Activated CD8-positive, alpha-beta T cell treated with anti-CD3 and anti-CD28 coated beads, Interleukin-2, amount 10 ng/mL, durations not matched to agents 7 days and 5 days (primary cell): Measurements from ENCODE around the gene GOLGA5. TPM values are rescaled to one million over a fixed set of nuclear protein-coding genes. Genes with fewer than 3 reads are reported as not detected.

ENCODE experiments used
- ATAC-seq: fragments of 150-1000 bp; cut with Tn5 transposase; one replicate; pipeline ENCODE4 v1.10.0; 2021; ENCODE audit warnings: moderate library complexity
- CTCF ChIA-PET: fragments of 350-600 bp; sonication (Branson Sonifier 250); formaldehyde crosslinking; loops from one replicate; lab custom pipeline; 2021; ENCODE audit warnings: antibody characterized with exemption; lab: Charles Lee
- POLR2A ChIA-PET: fragments of 350-600 bp; sonication (Branson Sonifier 250); formaldehyde crosslinking; loops from one replicate; lab custom pipeline; 2021; ENCODE audit warnings: antibody characterized with exemption; lab: Charles Lee
- DNase-seq: peaks from one replicate; pipeline ENCODE4 v3.0.0-alpha.2; 2020
- H3K27ac Mint-ChIP-seq: one replicate; pipeline ENCODE4 v1.8.0; 2021; ENCODE audit warnings: mild to moderate bottlenecking, mixed read lengths
- H3K27me3 Mint-ChIP-seq: one replicate; pipeline ENCODE4 v1.8.0; 2021; ENCODE audit warnings: low read depth, mixed read lengths
- H3K36me3 Mint-ChIP-seq: one replicate; pipeline ENCODE4 v1.8.0; 2021; ENCODE audit warnings: low read depth, mixed read lengths
- H3K4me1 Mint-ChIP-seq: one replicate; pipeline ENCODE4 v1.8.0; 2021; ENCODE audit warnings: low read depth, mixed read lengths
- H3K4me3 Mint-ChIP-seq: one replicate; pipeline ENCODE4 v1.8.0; 2021; ENCODE audit warnings: mild to moderate bottlenecking, mixed read lengths
- H3K9me3 Mint-ChIP-seq: one replicate; pipeline ENCODE4 v1.8.0; 2022; ENCODE audit warnings: mixed read lengths; ENCODE audit not compliant: insufficient read depth
- total RNA-seq, 2 experiments: library from RNA; stranded (reverse); gene quantifications; one replicate each; pipeline ENCODE4 v1.2.3, GENCODE V29; 2021

The GOLGA5 gene
- total RNA-seq, 2 experiments from 2014 or later, result 15.8 to 16.1 TPM

DNA sequence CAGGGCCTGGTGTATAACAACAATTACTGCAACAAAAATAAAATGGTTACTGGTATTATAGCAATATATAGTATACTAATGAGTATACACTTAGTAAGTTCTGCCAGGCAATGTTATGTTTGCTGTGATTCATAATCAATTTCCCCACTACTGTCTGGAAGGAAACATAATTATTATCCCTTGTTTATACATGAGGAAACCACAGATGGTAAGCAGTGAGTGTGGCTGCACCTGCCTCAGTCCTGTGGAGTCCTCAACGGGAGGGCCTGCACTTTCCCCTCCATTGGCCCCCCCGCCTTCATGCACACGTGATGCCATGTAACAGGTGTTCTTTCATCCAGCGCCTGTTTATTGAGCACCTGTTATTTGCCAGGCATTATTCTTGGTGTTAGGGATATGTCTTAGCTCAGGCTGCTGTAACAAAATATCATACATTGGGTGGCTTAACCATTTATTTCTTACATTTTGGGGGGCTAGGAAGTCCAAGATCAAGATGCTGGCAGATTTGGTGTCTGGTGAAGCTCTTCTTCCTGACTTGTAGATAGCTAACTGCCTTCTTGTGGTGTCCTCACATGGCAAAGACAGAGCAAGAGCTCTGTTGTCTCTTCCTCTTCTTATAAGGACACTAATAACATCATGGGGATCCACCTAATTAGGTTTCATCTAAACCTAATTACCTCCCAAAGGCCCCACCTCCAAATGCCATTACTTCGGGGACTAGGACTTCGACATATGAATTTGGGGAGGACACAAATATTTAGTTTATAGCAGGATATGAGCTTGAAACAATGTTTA is 69.4 kb downstream of the GOLGA5 start:
- no peak overlapping the region for H3K4me3 Mint-ChIP-seq
- CTCF ChIA-PET, result no interaction called here
- H3K27me3 Mint-ChIP-seq, result peaks cover 3% of the 10 kb centered on the region
- no peaks in the 10 kb centered on the region for H3K9me3 Mint-ChIP-seq
- no peaks in the 10 kb centered on the region for H3K36me3 Mint-ChIP-seq
- no peak for DNase-seq
- no peak overlapping the region for H3K27ac Mint-ChIP-seq
- no peak for ATAC-seq
- H3K4me1 Mint-ChIP-seq, result no peaks in the 10 kb centered on the region
- POLR2A ChIA-PET, result no interaction called here

DNA sequence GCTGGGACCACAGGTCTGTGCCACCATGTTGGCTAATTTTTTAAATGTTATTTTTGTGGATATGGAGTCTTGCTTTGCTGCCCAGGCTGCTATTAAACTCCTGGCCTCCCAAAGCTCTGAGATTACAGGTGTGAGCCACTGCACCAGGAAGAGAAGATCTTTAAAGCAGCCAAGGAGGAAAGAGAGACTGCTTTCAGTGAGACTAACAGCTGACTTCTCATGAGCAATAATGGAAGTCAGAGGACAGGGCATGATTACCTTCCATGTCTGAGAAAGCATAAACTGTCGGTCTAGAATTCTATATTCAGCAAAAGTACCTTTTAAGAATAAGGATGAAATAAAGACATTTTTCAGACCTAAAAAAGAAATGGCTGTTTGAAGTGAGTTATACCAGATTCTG is 71.6 kb downstream of the GOLGA5 start:
- Mint-ChIP-seq H3K4me3 (no peak overlapping the region), H3K9me3 (no peaks in the 10 kb centered on the region), H3K36me3 (no peaks in the 10 kb centered on the region), H3K27ac (no peak overlapping the region), H3K4me1 (no peaks in the 10 kb centered on the region), H3K27me3 (peaks cover 3% of the 10 kb centered on the region)
- ATAC-seq (no peak), DNase-seq (no peak)
- ChIA-PET POLR2A (no interaction called here), CTCF (no interaction called here)

DNA sequence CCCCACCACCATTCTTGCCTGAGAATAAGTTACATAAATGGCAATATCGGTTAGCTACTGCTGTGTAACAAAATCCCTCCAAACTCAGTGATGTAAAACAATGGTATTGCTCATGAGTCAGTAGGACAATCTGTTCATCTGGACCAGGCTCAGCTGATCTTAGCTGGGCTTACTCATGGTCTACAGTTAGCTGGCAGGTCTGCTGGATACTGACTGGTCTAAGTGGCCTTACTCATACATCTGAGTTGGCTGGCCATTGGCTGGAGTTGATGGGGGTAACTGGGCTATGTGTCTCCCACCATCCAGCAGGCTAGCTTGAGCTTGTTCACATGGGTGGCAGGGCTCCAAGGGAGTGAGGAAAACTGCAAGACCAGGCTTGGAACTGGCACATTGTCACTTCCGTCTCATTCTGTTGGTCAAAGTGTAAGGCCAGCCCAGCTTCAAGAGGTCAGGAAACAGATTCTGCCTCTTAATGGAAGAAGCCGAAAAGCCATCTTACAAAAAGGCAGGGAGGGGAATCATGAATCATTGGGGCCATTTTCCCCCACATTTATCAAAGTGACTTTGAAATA is 72.2 kb downstream of the GOLGA5 start:
- Mint-ChIP-seq H3K27me3 (peaks cover 3% of the 10 kb centered on the region), H3K4me3 (no peak overlapping the region), H3K36me3 (no peaks in the 10 kb centered on the region), H3K27ac (no peak overlapping the region), H3K4me1 (no peaks in the 10 kb centered on the region), H3K9me3 (no peaks in the 10 kb centered on the region)
- DNase-seq (no peak), ATAC-seq (no peak)
- ChIA-PET CTCF (no interaction called here), POLR2A (no interaction called here)

DNA sequence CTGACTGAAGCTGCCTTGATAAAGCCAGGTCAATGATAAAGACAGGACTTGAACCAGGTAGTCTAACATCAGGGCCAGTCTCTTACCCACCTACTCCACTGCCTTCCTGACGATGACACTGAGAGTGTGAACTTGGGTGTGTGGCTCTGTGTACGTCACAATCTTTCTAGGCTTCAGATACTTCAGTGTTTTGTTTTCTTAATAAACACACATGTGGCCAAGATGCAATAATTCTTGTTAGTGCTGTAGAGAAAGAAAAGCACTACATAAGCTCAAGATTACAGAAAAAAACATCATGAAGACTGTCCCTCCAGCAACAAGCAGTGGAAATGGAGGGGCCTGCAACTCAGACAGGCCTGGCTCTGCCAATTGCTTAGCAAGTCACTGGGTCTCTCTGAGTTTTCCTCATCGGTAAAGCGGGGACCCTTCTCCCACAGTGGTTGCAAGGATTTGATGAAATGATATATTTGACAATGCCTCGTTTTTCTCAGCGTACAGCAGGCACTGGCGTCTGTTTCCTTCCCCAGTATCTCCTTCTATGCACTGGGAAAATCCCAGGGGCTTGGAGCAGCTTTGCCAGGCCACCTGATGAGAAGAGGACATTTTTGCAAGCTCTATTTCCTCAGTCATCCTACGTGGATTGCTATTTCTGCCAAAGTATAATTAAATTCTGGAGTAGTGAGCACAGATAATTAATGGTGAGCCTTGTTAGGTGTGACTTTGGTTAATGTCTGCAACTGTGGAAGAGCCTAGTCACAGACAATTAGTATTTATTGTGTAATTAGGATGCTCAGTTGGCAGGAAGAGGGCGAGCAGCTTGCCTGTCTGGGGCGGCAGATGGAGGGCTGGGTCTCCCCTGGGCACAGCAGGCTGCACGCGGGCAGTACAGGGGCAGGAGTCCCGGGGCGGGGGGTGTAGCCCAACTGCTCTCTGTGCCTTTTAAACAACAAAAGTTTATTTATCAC is 73.1 kb downstream of the GOLGA5 start:
- Mint-ChIP-seq H3K27ac (no peak overlapping the region), H3K4me1 (no peaks in the 10 kb centered on the region), H3K36me3 (no peaks in the 10 kb centered on the region), H3K4me3 (no peak overlapping the region), H3K9me3 (no peaks in the 10 kb centered on the region), H3K27me3 (peaks cover 3% of the 10 kb centered on the region)
- ATAC-seq, result no peak
- CTCF ChIA-PET, result no interaction called here
- DNase-seq, result no peak
- POLR2A ChIA-PET, result no interaction called here

DNA sequence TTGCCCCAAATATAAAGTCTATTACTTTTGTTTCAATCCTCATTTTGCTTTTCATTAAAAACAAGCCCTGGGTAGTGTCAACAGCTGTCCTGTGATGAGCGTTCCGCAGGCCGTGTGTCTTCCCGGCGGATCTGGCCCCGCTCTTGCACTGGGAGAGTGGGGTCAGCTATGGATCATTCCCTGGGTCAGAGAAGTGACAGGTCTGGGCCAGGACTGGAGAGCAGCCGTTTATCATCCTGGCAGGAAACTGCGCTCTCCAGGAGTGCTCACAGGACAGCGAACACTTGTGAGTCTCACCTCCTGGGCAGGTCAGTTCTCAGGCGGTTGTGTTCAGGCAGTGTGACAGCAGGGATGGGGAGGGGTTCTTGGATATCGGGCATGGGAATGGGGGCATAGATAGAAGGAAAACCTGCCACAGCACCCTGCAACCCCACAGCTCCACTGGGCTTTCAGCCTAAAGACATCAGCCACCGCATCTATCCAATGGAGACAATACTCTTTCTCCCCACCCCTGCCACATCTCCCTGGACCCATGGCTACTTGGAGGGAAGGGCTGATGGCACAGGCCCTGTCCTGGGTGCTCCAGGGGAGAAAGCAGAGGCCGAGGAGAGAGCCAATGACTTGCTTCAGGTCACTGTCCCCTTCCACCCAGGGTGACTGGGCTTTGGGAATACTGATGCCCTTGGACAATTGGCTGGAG is 81.0 kb downstream of the GOLGA5 start:
- Mint-ChIP-seq H3K27ac (no peak overlapping the region), H3K4me1 (no peaks in the 10 kb centered on the region), H3K4me3 (no peak overlapping the region), H3K27me3 (peaks cover 17% of the 10 kb centered on the region), H3K9me3 (no peaks in the 10 kb centered on the region), H3K36me3 (no peaks in the 10 kb centered on the region)
- DNase-seq (no peak), ATAC-seq (no peak)
- POLR2A ChIA-PET, result no interaction called here
- CTCF ChIA-PET, result no interaction called here

DNA sequence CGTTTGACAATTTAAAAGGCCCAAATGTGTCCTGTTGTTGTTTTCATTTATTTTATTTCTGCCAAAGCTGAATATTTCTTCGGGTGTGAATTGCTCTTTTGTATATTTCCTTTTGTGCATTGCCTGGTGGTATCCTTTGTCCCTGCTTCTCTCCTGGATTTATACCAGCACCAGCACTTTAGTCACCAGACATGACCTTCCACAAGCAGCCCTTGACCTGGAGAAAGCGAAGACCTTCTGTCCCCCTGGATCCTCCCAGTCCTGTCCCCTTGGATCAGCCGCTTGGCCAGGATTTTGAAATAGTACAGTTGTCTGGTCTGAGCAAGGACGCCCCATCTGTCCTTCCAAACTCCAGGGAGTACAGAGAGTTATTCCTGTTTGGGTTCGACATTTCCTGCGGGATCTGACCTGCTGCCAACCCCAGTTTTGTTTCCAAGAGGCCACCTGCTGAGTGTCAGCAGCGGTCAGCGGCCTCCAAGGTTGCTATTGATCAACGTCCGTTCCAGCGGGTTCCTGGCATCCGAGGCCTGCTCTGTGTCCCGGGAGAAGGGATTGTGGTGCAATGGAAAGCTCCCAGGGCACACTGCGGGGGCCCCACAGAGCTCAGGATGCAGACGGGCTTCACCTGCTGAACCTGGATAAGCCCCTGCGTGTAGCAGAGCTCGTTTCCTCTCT is 83.8 kb downstream of the GOLGA5 start:
- ATAC-seq, result no peak
- Mint-ChIP-seq H3K27ac (no peak overlapping the region), H3K4me3 (no peak overlapping the region), H3K4me1 (no peaks in the 10 kb centered on the region), H3K36me3 (no peaks in the 10 kb centered on the region), H3K27me3 (peaks cover 28% of the 10 kb centered on the region), H3K9me3 (no peaks in the 10 kb centered on the region)
- CTCF ChIA-PET, result no interaction called here
- DNase-seq, result no peak
- POLR2A ChIA-PET, result no interaction called here

DNA sequence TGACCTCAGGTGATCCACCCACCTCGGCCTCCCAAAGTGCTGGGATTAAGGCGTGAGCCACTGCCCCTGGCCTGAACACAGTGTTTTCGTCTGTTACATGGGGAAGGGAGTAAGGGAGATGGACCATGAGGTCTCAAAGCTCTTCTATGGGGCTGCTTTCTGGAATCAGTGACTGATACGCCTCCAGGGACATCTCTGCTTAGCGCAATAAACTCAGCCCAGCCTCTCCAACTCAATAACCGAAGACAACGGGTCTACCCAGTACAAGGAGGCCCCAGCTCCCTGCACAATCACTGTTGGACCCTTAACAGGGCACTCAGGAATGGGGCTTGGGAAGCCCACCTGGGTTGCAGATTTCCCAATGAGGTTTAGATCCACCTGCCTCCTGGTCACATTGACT is 86.2 kb downstream of the GOLGA5 start:
- no peak overlapping the region for H3K27ac Mint-ChIP-seq
- H3K27me3 Mint-ChIP-seq, result peaks cover 30% of the 10 kb centered on the region
- POLR2A ChIA-PET, result no interaction called here
- ATAC-seq, result no peak
- no peaks in the 10 kb centered on the region for H3K36me3 Mint-ChIP-seq
- no peaks in the 10 kb centered on the region for H3K9me3 Mint-ChIP-seq
- no peak for DNase-seq
- no peaks in the 10 kb centered on the region for H3K4me1 Mint-ChIP-seq
- H3K4me3 Mint-ChIP-seq, result no peak overlapping the region
- CTCF ChIA-PET, result no interaction called here

DNA sequence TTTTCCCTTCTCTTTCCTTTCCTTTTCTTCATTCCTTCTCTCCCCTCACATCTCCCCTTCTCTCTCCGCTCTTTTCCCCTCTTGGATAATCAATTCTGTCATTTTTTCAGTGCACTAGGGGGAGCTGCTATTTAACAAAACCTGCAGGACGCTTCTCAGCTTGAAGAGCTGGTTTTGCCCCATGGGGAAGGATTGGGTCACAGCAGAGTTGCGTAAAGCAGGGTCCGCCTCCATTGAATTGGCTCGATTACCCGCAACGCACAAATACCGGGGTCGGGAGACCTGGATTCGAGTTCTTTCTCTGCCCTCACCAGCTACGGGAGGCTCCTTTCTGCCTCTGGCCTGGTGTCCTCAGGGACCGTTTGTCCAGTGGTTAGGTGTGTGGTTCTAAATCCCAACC is 86.7 kb downstream of the GOLGA5 start:
- POLR2A ChIA-PET, result no interaction called here
- Mint-ChIP-seq H3K9me3 (no peaks in the 10 kb centered on the region), H3K36me3 (no peaks in the 10 kb centered on the region), H3K27ac (no peak overlapping the region), H3K4me1 (no peaks in the 10 kb centered on the region), H3K27me3 (peaks cover 32% of the 10 kb centered on the region), H3K4me3 (no peak overlapping the region)
- ATAC-seq (no peak), DNase-seq (no peak)
- CTCF ChIA-PET, result no interaction called here

DNA sequence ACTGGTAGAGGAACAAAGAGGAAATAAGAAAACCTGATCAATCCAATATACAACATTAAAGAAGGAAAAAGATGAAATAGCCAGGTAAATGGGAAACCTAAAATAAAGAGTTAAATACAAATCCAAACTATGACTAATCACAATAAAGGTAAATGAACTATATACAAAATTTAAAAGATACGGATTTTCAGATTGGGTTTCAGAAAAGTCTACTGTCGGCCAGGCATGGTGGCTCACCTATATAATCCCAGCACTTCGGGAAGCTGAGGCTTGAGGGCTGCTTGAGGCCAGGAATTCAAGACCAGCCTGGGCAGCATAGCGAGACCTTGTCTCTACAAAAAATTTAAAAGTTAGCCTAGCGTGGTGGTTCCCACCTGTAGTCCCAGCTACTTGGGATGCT is 89.0 kb downstream of the GOLGA5 start:
- DNase-seq, result no peak
- CTCF ChIA-PET, result no interaction called here
- no peak for ATAC-seq
- peaks cover 27% of the 10 kb centered on the region for H3K27me3 Mint-ChIP-seq
- no peak overlapping the region for H3K4me3 Mint-ChIP-seq
- POLR2A ChIA-PET, result no interaction called here
- no peaks in the 10 kb centered on the region for H3K36me3 Mint-ChIP-seq
- H3K4me1 Mint-ChIP-seq, result no peaks in the 10 kb centered on the region
- no peak overlapping the region for H3K27ac Mint-ChIP-seq
- H3K9me3 Mint-ChIP-seq, result no peaks in the 10 kb centered on the region

DNA sequence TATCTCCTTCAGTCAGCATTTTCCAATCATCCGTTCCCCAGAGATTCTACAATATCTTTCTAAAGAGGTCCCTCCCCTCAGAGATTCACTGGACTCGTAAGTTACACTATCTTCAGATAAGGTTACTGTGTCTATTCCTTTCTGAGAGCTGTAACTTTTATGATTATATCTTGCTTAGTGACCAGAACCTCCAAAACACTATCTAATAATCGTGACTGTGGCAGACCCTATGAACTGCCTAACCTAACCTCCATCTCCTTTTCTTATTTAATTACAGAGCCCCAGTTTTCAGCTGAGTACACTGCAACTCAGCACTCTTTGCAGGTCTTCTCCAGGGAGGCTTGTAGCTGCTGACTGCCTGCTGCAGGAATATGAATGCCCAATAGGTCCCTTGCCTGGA is 90.3 kb downstream of the GOLGA5 start:
- Mint-ChIP-seq H3K27ac (no peak overlapping the region), H3K4me1 (no peaks in the 10 kb centered on the region), H3K4me3 (no peak overlapping the region), H3K27me3 (peaks cover 36% of the 10 kb centered on the region), H3K9me3 (no peaks in the 10 kb centered on the region), H3K36me3 (no peaks in the 10 kb centered on the region)
- ATAC-seq, result no peak
- ChIA-PET POLR2A (no interaction called here), CTCF (no interaction called here)
- no peak for DNase-seq

DNA sequence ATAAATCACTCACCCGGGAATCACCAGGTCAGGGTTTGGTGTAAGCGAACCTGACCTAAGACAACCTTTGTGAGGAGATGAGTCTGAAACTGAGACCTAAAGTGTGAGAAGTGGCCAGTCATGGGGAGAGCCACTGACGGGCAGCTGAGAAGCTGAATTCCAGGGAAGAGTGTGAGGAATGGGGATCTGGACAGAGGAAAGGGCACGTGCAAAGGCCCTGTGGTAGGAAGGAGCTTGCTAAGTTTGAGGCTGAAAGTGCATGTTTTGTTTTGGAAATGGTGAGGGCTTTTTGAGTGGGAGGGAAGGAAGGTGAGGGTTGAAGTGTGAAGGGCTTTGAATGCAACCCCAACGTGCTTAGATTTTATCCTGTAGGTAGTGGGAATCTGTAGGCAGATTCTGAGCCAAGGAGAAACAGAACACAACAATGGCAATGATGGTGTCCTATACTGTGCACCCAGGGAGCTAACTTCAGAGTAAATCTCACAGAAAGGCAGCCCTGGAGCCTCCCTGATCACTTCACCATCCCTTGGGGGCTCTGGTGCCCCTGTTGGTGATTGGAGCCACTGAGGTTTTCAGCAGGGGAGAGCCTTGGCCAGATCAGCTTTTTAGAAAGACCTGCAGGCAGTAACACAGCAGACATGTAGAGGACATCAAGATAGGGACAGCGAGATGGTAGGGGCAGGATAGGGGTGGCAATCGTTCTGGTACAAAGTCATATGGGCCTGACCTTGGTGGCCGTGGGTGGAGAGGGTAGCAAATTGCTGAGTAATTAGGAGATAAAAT is 91.4 kb downstream of the GOLGA5 start:
- H3K27ac Mint-ChIP-seq, result no peak overlapping the region
- H3K9me3 Mint-ChIP-seq, result no peaks in the 10 kb centered on the region
- ChIA-PET CTCF (no interaction called here), POLR2A (no interaction called here)
- H3K4me1 Mint-ChIP-seq, result no peaks in the 10 kb centered on the region
- peaks cover 34% of the 10 kb centered on the region for H3K27me3 Mint-ChIP-seq
- no peak for DNase-seq
- H3K4me3 Mint-ChIP-seq, result no peak overlapping the region
- no peak for ATAC-seq
- no peaks in the 10 kb centered on the region for H3K36me3 Mint-ChIP-seq
